ENCODE data around the gene MRPS27. TPM values are rescaled to one million over a fixed set of nuclear protein-coding genes. Genes with fewer than 3 reads are reported as not detected.

MRPS27 gene
- total RNA-seq, 1 experiment from 2014 or later = 88.6 TPM

GRCh38 chr5:72255237-72255636, 64.8 kb downstream of the MRPS27 start:
- Histone ChIP-seq H3K27me3 (replicated peaks; ENCODE audit: insufficient read depth, low read depth, low read length, poor library complexity) (no peaks in the 10 kb centered on the region), H3K9me3 (ENCODE audit: low read depth, low read length, poor library complexity, severe bottlenecking) (no peaks in the 10 kb centered on the region), H3K4me1 (ENCODE audit: insufficient read depth, low read length, poor library complexity, severe bottlenecking) (peaks cover 53% of the 10 kb centered on the region), H3K27ac (ENCODE audit: low read depth, low read length, poor library complexity, severe bottlenecking) (no peak overlapping the region), H3K36me3 (ENCODE audit: insufficient read depth, low read length, poor library complexity, severe bottlenecking) (no peaks in the 10 kb centered on the region), H3K4me3 (ENCODE audit: low read depth, low read length, poor library complexity, severe bottlenecking) (no peak overlapping the region)
- no peak for TF ChIP-seq EZH2 (IDR thresholded peaks at IDR 0.05; ENCODE audit: borderline replicate concordance, low read depth, low read length, poor library complexity, severe bottlenecking)
- no TSS peak for BruUV-seq (replicated peaks)
- DNase-seq (ENCODE audit: low spot score) = no peak
- ChIA-PET CTCF (no interaction called here), POLR2A (ENCODE audit: low non-redundant PET) (no interaction called here)
- intact Hi-C loops (cut with micrococcal nuclease; ENCODE audit: unreplicated experiment) = no loop called here

GRCh38 chr5:72252574-72253155, 67.4 kb downstream of the MRPS27 start:
- no peaks in the 10 kb centered on the region for H3K36me3 ChIP-seq (ENCODE audit: insufficient read depth, low read length, poor library complexity, severe bottlenecking)
- intact Hi-C loops (cut with micrococcal nuclease; ENCODE audit: unreplicated experiment) = no loop called here
- no peak overlapping the region for H3K4me3 ChIP-seq (ENCODE audit: low read depth, low read length, poor library complexity, severe bottlenecking)
- CTCF ChIA-PET = no interaction called here
- no peaks in the 10 kb centered on the region for H3K27me3 ChIP-seq (replicated peaks; ENCODE audit: insufficient read depth, low read depth, low read length, poor library complexity)
- POLR2A ChIA-PET (ENCODE audit: low non-redundant PET) = no interaction called here
- DNase-seq (ENCODE audit: low spot score) = peak; percentile 12
- H3K9me3 ChIP-seq (ENCODE audit: low read depth, low read length, poor library complexity, severe bottlenecking) = no peaks in the 10 kb centered on the region
- no peak overlapping the region for H3K27ac ChIP-seq (ENCODE audit: low read depth, low read length, poor library complexity, severe bottlenecking)
- TF ChIP-seq EZH2 (IDR thresholded peaks at IDR 0.05; ENCODE audit: borderline replicate concordance, low read depth, low read length, poor library complexity, severe bottlenecking) = no peak
- no peak for TF ChIP-seq CTCF (conservative IDR thresholded peaks at IDR 0.05; ENCODE audit: low read depth, low read length)
- peaks cover 69% of the 10 kb centered on the region for H3K4me1 ChIP-seq (ENCODE audit: insufficient read depth, low read length, poor library complexity, severe bottlenecking)
- BruUV-seq (replicated peaks) = no TSS peak

GRCh38 chr5:72252008-72252407, 68.0 kb downstream of the MRPS27 start:
- H3K36me3 ChIP-seq (ENCODE audit: insufficient read depth, low read length, poor library complexity, severe bottlenecking) = no peaks in the 10 kb centered on the region
- no peak for DNase-seq (ENCODE audit: low spot score)
- CTCF ChIA-PET = no interaction called here
- intact Hi-C loops (cut with micrococcal nuclease; ENCODE audit: unreplicated experiment) = no loop called here
- no TSS peak for BruUV-seq (replicated peaks)
- no peaks in the 10 kb centered on the region for H3K9me3 ChIP-seq (ENCODE audit: low read depth, low read length, poor library complexity, severe bottlenecking)
- no peak overlapping the region for H3K27ac ChIP-seq (ENCODE audit: low read depth, low read length, poor library complexity, severe bottlenecking)
- H3K27me3 ChIP-seq (replicated peaks; ENCODE audit: insufficient read depth, low read depth, low read length, poor library complexity) = no peaks in the 10 kb centered on the region
- peaks cover 73% of the 10 kb centered on the region for H3K4me1 ChIP-seq (ENCODE audit: insufficient read depth, low read length, poor library complexity, severe bottlenecking)
- no peak overlapping the region for H3K4me3 ChIP-seq (ENCODE audit: low read depth, low read length, poor library complexity, severe bottlenecking)
- TF ChIP-seq CTCF (conservative IDR thresholded peaks at IDR 0.05; ENCODE audit: low read depth, low read length) (no peak), EZH2 (IDR thresholded peaks at IDR 0.05; ENCODE audit: borderline replicate concordance, low read depth, low read length, poor library complexity, severe bottlenecking) (no peak)
- POLR2A ChIA-PET (ENCODE audit: low non-redundant PET) = no interaction called here

- no TSS peak for BruUV-seq (replicated peaks)
- ChIA-PET POLR2A (ENCODE audit: low non-redundant PET) (no interaction called here), CTCF (no interaction called here)
- no peaks in the 10 kb centered on the region for H3K27me3 ChIP-seq (replicated peaks; ENCODE audit: insufficient read depth, low read depth, low read length, poor library complexity)
- intact Hi-C loops (cut with micrococcal nuclease; ENCODE audit: unreplicated experiment) = no loop called here
- no peaks in the 10 kb centered on the region for H3K36me3 ChIP-seq (ENCODE audit: insufficient read depth, low read length, poor library complexity, severe bottlenecking)
- H3K4me3 ChIP-seq (ENCODE audit: low read depth, low read length, poor library complexity, severe bottlenecking) = no peak overlapping the region
- no peaks in the 10 kb centered on the region for H3K9me3 ChIP-seq (ENCODE audit: low read depth, low read length, poor library complexity, severe bottlenecking)
- DNase-seq (ENCODE audit: low spot score) = no peak
- H3K4me1 ChIP-seq (ENCODE audit: insufficient read depth, low read length, poor library complexity, severe bottlenecking) = peaks cover 77% of the 10 kb centered on the region
- no peak overlapping the region for H3K27ac ChIP-seq (ENCODE audit: low read depth, low read length, poor library complexity, severe bottlenecking)
- TF ChIP-seq CTCF (conservative IDR thresholded peaks at IDR 0.05; ENCODE audit: low read depth, low read length) (no peak), EZH2 (IDR thresholded peaks at IDR 0.05; ENCODE audit: borderline replicate concordance, low read depth, low read length, poor library complexity, severe bottlenecking) (no peak)
Observed at GRCh38 chr5:72251386-72251785, 68.7 kb downstream of the MRPS27 start.

Data from A673 (cell line).